ENCODE results near the gene NONO. TPM values are rescaled to one million over a fixed set of nuclear protein-coding genes. Genes with fewer than 3 reads are reported as not detected.

The NONO gene, protein sequence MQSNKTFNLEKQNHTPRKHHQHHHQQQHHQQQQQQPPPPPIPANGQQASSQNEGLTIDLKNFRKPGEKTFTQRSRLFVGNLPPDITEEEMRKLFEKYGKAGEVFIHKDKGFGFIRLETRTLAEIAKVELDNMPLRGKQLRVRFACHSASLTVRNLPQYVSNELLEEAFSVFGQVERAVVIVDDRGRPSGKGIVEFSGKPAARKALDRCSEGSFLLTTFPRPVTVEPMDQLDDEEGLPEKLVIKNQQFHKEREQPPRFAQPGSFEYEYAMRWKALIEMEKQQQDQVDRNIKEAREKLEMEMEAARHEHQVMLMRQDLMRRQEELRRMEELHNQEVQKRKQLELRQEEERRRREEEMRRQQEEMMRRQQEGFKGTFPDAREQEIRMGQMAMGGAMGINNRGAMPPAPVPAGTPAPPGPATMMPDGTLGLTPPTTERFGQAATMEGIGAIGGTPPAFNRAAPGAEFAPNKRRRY
- total RNA-seq (2014; rRNA removed) (514 and 631 TPM in 2 replicates), Bru-seq, nascent RNA (percentile 97 among the genes with signal in this experiment), BruChase-seq, experiment 1, labeled RNA remaining after a 6-hour chase (percentile 99 among the genes with signal in this experiment), BruChase-seq, experiment 2, labeled RNA remaining after a 2-hour chase (percentile 98 among the genes with signal in this experiment)
- long read RNA-seq, transcript NONO-202 (11 exons, 2,606 nt) = minor isoform, 90 of 534 reads
- long read RNA-seq, transcript NONO-201 (12 exons, 2,713 nt) = major isoform, 295 of 534 reads
- long read RNA-seq, transcript NONO-203 (13 exons, 1,921 nt) = minor isoform, 20 of 534 reads
- long read RNA-seq, partial matches to known transcripts = 27 of 534 reads
- long read RNA-seq, other reads (novel, unspliced or antisense) = 98 of 534 reads

DNA sequence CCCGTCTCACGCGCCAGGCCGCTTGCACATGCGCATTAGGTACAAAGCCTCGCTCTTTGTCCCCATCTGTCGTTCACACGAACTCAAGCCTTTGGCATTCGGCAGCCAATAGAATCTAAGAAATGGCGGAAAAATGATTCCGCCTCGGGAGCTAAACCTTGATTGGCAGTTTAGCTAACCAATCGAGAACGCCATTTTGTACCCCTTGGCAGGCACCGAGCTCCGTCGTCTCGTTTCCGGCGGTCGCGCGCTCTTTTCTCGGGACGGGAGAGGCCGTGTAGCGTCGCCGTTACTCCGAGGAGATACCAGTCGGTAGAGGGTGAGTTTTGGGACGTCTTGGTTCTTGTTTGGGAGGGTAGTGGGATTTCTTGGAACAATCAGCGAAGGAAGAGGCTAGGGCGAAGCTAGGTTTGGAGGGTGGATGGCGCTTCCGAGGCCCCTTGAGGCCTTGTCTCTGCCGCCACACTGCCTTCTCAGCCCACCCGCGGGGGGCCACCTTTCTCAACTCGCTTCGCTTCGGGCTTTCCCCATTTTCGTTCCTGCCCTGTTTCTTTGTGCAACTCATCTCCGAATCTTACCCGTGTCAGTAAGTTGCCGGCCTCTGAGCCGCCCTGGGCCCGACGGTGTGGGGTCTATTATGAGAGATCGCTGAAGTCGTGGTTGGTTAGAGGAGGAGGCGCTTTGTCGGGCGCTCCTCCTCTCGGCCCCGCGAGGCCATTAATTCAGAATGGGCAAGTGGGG, at the start of gene NONO:
Gene NONO (plus strand): TSS at position 233 of the 741 bp plus-strand sequence. CDS start 7,003 bp downstream, outside the sequence.
- H3F3A ChIP-seq (ENCODE audit: low read length, unreplicated experiment) = no peaks in the 10 kb centered on the region
- peak within 1 kb of the TSS; percentile 94 for H3K4me3 ChIP-seq (ENCODE audit: low read length)
- ATAC-seq (peak; percentile 85), DNase-seq (peak; percentile 99)
- H3K9ac ChIP-seq (ENCODE audit: low read length) = peak within 1 kb of the TSS; percentile 98
- peak within 1 kb of the TSS; percentile 69 for H2AFZ ChIP-seq (ENCODE audit: low read length)
- H3K27ac ChIP-seq (ENCODE audit: low read length) = peak within 1 kb of the TSS; percentile 74
- H3K27me3 ChIP-seq (ENCODE audit: low read length) = no peaks in the 10 kb centered on the region
- H3K9me3 ChIP-seq (ENCODE audit: low read length) = no peaks in the 10 kb centered on the region
- H3K9me2 ChIP-seq (replicated peaks; ENCODE audit: low read length) = 0 out of 2 replicates have a peak, but pooled peaks cover 2% of the 10 kb centered on the region
- BruUV-seq (replicated peaks) = TSS peak; percentile 74
- no peak for TF ChIP-seq EZH2phosphoT487 (IDR thresholded peaks at IDR 0.05; ENCODE audit: borderline replicate concordance, low read length)
- TF ChIP-seq EZH2 (IDR thresholded peaks at IDR 0.05; ENCODE audit: low read length, unreplicated experiment) = no peak
- TF ChIP-seq, protein P1, sequence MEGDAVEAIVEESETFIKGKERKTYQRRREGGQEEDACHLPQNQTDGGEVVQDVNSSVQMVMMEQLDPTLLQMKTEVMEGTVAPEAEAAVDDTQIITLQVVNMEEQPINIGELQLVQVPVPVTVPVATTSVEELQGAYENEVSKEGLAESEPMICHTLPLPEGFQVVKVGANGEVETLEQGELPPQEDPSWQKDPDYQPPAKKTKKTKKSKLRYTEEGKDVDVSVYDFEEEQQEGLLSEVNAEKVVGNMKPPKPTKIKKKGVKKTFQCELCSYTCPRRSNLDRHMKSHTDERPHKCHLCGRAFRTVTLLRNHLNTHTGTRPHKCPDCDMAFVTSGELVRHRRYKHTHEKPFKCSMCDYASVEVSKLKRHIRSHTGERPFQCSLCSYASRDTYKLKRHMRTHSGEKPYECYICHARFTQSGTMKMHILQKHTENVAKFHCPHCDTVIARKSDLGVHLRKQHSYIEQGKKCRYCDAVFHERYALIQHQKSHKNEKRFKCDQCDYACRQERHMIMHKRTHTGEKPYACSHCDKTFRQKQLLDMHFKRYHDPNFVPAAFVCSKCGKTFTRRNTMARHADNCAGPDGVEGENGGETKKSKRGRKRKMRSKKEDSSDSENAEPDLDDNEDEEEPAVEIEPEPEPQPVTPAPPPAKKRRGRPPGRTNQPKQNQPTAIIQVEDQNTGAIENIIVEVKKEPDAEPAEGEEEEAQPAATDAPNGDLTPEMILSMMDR (conservative IDR thresholded peaks at IDR 0.05; ENCODE audit: low read depth, low read length) = peak; percentile 17; the same call in 1 of the 2 replicates
- H3K4me1 ChIP-seq (ENCODE audit: insufficient read depth, low read length) = peaks cover 7% of the 10 kb centered on the region
- peaks cover 51% of the 10 kb centered on the region for H3K79me2 ChIP-seq (ENCODE audit: low read length)
- intact Hi-C loops (cut with micrococcal nuclease) = loop anchor here (1.0 to 10.0 kb wide), 3 partner anchors 29 to 99 kb away; partner anchors contain the start of genes TAF1 and ZMYM3
- H3K4me2 ChIP-seq (ENCODE audit: low read length) = peak within 1 kb of the TSS; percentile 99
- ChIA-PET POLR2A (ENCODE audit: unreplicated experiment) (interaction anchor here (0.5 to 1.2 kb wide), 9 partner anchors 9 to 1447 kb away, joined by 3 to 17 read pairs (median 6); partner anchors contain the start of genes TAF1 and ZMYM3), CTCF (interaction anchor here (0.6 to 1.3 kb wide), 4 partner anchors 13 to 165 kb away, joined by 3 to 4 read pairs (median 4); partner anchors contain the start of genes MED12 and TAF1)
- H3K36me3 ChIP-seq (ENCODE audit: low read depth, low read length) = peaks cover 20% of the 10 kb centered on the region
- H4K20me1 ChIP-seq (ENCODE audit: low read length) = peaks cover 26% of the 10 kb centered on the region

DNA sequence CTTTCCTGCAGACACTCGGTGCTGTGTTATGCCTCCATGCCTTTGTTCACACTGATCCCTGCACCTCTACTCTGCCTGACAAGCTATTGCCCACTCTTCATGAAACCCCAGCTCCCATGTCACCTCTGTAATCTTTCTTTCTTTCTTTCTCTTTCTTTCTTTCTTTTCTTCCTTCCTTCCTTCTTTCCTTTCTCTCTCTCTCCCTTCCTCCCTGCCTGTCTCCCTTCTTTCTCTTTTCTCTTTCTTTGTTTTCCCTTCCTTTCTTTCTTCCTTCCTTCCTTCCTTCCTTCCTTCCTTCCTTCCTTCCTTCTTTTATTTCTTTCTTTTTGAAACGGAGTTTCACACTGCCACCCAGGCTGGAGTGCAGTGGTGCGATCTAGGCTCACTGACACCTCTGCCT, 48.0 kb upstream of the NONO start:
- CTCF ChIA-PET = no interaction called here
- Histone ChIP-seq H3K9me2 (replicated peaks; ENCODE audit: low read length) (no peaks in the 10 kb centered on the region), H3F3A (ENCODE audit: low read length, unreplicated experiment) (no peaks in the 10 kb centered on the region), H4K20me1 (ENCODE audit: low read length) (no peaks in the 10 kb centered on the region), H3K36me3 (ENCODE audit: low read depth, low read length) (no peaks in the 10 kb centered on the region), H3K4me3 (ENCODE audit: low read length) (no peak overlapping the region), H2AFZ (ENCODE audit: low read length) (no peak overlapping the region), H3K27ac (ENCODE audit: low read length) (no peak overlapping the region), H3K27me3 (ENCODE audit: low read length) (no peaks in the 10 kb centered on the region), H3K9ac (ENCODE audit: low read length) (no peak overlapping the region), H3K79me2 (ENCODE audit: low read length) (no peaks in the 10 kb centered on the region), H3K4me2 (ENCODE audit: low read length) (no peak overlapping the region), H3K4me1 (ENCODE audit: insufficient read depth, low read length) (no peaks in the 10 kb centered on the region), H3K9me3 (ENCODE audit: low read length) (no peaks in the 10 kb centered on the region)
- ATAC-seq = no peak
- TF ChIP-seq EZH2phosphoT487 (IDR thresholded peaks at IDR 0.05; ENCODE audit: borderline replicate concordance, low read length) = no peak
- TF ChIP-seq EZH2 (IDR thresholded peaks at IDR 0.05; ENCODE audit: low read length, unreplicated experiment) = no peak
- TF ChIP-seq, protein P1 (conservative IDR thresholded peaks at IDR 0.05; ENCODE audit: low read depth, low read length) = no peak
- POLR2A ChIA-PET (ENCODE audit: unreplicated experiment) = no interaction called here
- BruUV-seq (replicated peaks) = no TSS peak
- intact Hi-C loops (cut with micrococcal nuclease) = no loop called here
- DNase-seq = no peak

Data from PC-3 (cell line).